ENCODE data around the gene USP25. TPM values are rescaled to one million over a fixed set of nuclear protein-coding genes. Genes with fewer than 3 reads are reported as not detected.

The USP25 gene
- total RNA-seq, 1 experiment from 2014 or later, result 30.9 TPM

- DNase-seq (ENCODE audit: extremely low read depth, low read depth), result peak; percentile 89
Observed at GRCh38 chr21:15848634-15849560, 119.1 kb downstream of the USP25 start.

DNA sequence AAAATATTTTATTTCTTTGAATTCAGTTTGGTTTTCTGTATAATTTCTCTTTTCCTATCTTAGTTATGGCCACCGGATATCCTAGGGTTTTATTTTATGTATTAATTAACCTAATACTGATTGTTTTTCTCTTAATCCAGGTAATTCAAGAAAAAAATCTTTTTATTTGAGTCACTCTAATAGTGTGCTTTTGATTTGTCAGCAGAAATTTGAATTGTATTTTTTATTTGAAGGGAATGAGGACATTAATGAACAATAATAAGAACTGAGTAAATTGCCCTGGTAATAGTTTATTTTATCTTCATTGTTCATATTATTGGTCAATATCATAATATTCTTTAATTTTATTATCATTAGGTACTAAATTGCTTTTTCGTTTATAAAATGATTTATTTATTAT, 120.1 kb downstream of the USP25 start:
- DNase-seq (ENCODE audit: extremely low read depth, low read depth), result no peak

DNA sequence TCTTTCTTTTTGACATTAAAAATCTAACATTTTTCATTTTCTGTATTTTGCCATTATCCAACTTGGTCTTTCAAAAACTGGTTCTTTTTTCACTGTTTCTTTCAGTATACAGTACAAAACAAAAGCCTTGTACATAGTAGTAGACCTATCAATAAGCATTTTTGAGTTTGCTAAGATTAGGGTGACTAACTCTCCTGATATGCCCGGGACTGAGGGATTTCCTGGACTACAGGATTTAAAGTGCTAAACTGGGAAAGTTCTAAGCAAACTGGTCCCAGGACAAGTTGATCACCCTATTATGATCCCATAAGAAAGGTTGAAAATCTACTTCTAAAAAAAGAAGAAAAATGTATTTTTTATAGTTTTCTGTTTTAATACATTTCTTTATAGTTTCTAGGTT, 120.9 kb downstream of the USP25 start:
- DNase-seq (ENCODE audit: extremely low read depth, low read depth), result no peak

DNA sequence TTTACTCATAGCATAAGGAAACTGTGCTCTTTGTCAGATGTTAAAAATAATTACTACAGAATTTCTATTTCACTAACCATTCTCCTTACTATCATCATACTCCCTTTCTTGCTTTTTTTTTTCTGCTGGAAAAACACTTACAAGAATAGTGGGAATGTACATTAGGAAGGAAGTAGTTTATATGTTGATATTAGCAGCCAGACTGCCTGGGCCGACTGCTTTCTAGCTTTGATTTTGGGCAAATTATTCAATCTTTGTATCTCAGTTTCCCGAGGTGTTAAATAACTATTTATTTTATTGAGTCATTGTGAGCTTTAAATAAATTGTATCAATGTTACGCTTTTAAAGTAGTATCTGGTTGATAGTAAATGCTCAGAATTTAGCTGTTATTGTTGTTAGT, 122.4 kb downstream of the USP25 start:
- no peak for DNase-seq (ENCODE audit: extremely low read depth, low read depth)

GRCh38 chr21:15853126-15853525, 123.3 kb downstream of the USP25 start:
- DNase-seq (ENCODE audit: extremely low read depth, low read depth), result no peak

DNA sequence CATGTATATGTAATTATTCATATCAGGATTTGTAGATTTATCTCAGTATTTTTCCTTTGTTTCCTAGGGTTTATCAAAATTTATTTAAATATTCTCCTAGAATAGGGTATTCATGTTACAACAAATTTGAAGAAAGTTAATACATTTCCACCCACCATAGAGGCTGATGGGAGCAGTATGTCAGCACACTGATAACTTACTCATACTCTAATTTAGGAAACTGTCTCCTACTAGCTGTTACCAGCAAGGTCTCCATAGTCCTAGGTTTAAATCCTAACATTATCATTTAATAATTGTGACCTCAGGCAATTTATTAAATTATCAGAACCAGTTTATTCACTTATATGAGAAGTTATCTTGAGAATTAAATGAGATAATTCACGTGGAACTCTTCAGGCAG, 127.0 kb downstream of the USP25 start:
- DNase-seq (ENCODE audit: extremely low read depth, low read depth), result no peak

- DNase-seq (ENCODE audit: extremely low read depth, low read depth), result no peak
Observed at GRCh38 chr21:15857740-15858139, 128.0 kb downstream of the USP25 start.

DNA sequence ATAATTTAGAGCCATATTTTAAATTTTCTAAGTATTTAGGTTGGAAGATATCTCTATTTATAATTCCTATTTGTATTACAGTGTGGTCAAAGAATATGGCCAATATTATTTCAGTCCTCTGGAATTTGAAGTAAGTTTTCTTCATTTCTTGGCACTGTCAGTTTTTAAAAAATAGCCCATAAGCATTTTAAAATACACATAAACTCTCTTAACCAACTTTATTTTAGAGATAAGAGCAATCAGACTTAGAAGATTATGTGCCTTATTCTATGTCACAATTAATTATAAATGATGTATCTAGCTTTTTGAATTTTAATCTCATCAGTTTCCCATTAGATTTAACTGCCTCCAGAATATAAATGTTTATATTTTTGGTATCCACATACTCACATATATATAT, 130.8 kb downstream of the USP25 start:
- DNase-seq (ENCODE audit: extremely low read depth, low read depth), result no peak

GRCh38 chr21:15868940-15869339, 139.2 kb downstream of the USP25 start:
- DNase-seq (ENCODE audit: extremely low read depth, low read depth), result no peak

- no peak for DNase-seq (ENCODE audit: extremely low read depth, low read depth)
Observed at GRCh38 chr21:15870819-15871218, 141.0 kb downstream of the USP25 start.

DNA sequence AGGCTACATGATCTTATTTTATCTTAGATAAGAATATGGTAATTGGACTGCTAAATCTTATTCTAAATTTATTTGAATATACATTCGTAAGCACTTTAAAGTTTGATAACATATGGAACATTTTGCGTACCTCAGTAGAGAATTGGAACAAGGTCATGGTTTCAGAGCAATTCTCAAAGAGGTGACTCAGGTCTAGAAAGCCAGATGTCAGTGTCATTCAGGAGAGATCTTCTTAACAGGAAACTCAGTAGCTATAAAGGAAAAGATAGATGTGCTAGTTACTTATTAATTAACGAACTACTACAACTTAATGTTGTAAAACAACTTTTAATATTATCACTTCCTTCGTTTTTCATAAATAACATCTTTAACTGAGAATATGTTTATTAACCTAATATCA, 142.5 kb downstream of the USP25 start:
- no peak for DNase-seq (ENCODE audit: extremely low read depth, low read depth)

GRCh38 chr21:15874615-15875014, 144.8 kb downstream of the USP25 start:
- no peak for DNase-seq (ENCODE audit: extremely low read depth, low read depth)

DNA sequence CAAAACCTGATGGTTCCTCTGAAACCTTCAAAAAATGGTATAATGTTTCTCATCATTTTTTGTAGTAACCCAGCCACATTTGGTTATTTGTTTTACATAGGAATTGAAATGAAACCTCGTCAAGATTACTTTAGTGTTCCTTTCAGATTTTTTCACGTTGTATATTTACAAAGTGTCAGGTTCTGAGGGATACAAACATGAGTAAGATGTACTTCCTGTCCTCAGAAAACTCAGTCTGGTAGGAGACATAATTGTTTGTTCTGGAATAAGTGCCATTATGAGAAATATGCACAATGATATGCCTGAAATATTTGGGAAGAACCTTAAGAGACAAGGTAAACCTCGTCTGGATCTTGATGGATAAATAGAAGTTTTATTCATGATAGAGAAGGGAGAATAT, 145.5 kb downstream of the USP25 start:
- DNase-seq (ENCODE audit: extremely low read depth, low read depth), result no peak

DNA sequence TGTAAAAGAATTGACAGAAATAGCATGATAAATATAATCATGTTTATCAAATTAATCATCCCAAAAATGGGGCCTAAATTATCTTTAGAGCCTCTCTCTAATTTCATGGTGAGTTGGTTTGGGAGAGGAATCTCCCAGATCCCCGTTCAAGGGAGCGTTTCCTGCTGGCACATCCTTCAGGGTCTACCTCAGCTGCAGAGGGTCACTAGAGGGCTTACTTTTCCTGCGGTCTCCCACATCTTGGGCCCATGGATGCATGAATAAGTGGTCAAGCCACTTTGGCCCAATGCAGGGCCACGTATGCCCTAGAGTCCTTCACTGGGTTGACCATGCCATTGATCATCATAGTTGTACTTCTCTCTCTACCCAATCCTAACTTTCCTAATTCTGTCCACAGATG, 164.1 kb downstream of the USP25 start:
- no peak for DNase-seq (ENCODE audit: extremely low read depth, low read depth)

DNA sequence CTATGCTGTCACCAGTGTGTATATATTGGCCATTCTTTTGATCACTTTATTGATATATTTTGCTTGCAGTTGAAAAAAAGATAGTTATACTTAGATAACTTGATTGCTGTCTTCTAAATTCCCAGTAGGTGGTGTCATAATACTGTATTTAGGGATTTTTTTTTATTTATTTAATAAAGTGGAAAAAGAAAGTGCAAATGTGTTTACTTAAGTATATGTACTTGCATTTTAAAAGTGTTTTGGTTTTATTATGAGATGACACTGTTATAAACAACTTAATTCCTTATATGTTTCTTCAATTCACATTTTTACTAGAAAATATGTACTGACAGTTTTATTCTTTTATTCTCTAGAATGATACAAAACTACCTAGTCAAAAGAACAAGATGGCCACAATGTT, 164.8 kb downstream of the USP25 start:
- DNase-seq (ENCODE audit: extremely low read depth, low read depth), result peak; percentile 1

- no peak for DNase-seq (ENCODE audit: extremely low read depth, low read depth)
Observed at GRCh38 chr21:15895142-15896106, 165.6 kb downstream of the USP25 start.

- DNase-seq (ENCODE audit: extremely low read depth, low read depth), result no peak
Observed at GRCh38 chr21:15896501-15896900, 166.7 kb downstream of the USP25 start.

DNA sequence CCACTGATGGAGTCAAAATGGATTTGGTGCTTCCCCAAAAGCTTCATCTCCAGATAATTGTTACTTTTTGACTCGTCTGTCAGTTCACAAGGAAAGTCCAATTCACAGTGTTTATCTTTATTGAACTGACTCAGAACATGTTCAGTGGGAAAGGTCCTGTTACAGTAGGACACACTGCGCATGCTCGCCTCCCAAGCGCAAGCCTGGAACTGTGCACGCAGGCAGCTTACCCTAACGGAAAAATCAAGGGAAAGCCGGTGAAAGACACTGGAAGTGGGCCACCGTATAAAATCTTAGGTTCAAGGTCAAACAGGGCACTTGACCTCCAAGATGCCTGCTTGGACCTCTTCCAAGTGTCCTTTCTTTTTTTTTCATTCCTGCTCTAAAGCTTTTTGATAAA, 174.6 kb downstream of the USP25 start:
- DNase-seq (ENCODE audit: extremely low read depth, low read depth), result no peak

- DNase-seq (ENCODE audit: extremely low read depth, low read depth), result no peak
Observed at GRCh38 chr21:15908187-15908586, 178.4 kb downstream of the USP25 start.

GRCh38 chr21:15928196-15928595, 198.4 kb downstream of the USP25 start:
- DNase-seq (ENCODE audit: extremely low read depth, low read depth), result no peak

DNA sequence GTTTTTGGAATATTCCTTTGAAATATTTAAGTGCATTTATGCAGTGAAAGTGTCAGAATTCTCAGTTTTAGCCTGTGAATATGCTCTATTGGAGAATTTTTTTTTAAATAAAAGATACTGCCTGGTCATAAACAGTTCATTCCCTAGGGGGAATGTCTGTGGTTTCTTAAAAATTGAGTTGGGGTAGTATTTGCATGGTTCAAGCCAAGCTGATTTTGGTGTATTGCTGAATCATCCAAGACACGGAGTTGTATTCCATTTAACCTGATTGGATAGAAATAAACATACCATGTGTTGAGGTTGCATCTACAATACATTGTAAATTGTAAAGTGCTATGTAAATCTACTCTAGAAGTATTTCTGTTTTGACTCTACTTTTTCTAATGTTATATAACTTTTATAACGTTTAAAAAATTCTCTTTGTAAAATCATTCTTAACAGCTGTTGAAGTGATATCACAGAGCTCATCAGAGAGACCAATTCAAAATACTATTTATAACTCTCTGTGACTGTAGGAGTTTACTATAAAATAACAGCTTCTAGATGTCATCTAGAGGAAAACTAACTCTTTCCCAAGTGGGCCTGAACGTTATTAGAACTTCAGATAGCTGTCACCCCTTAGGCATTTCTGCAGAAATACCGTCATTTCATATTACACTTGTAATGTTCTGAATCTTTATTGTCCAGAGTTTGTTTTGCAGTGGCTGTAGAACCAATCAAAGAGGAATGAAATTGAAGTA, 199.1 kb downstream of the USP25 start:
- no peak for DNase-seq (ENCODE audit: extremely low read depth, low read depth)
